DMS79 (cell line): ENCODE data around the gene SLC39A1.
"Not testable (repeated sequence)": the region's sequence is repeated elsewhere in the genome, so short reads cannot be mapped to it uniquely, and the experiment has no call there.

Source experiments
- DNase-seq: peaks from one replicate; lab custom pipeline; 2025; lab: John Stamatoyannopoulos, UW

SLC39A1 gene

DNA sequence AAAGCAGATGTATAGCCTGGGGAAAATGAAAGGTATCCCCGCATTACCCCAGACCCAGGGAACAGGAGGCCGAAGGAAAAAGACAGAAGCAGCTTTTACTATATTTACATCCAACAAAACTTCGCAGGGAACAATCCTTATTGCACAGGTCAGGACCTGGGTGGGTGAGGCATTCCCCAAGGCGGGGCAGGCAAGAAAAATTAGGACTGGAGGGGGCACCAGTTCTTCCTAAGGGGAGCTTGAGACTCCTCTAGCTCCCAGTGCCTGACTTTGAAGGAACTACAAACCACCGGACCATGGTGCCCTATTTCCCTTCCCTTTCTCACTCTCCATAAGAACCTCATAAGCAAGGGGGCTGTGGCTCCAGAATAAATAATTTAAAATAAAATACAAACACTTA, 33.9 kb downstream of the SLC39A1 start:
- no peak for DNase-seq

DNA sequence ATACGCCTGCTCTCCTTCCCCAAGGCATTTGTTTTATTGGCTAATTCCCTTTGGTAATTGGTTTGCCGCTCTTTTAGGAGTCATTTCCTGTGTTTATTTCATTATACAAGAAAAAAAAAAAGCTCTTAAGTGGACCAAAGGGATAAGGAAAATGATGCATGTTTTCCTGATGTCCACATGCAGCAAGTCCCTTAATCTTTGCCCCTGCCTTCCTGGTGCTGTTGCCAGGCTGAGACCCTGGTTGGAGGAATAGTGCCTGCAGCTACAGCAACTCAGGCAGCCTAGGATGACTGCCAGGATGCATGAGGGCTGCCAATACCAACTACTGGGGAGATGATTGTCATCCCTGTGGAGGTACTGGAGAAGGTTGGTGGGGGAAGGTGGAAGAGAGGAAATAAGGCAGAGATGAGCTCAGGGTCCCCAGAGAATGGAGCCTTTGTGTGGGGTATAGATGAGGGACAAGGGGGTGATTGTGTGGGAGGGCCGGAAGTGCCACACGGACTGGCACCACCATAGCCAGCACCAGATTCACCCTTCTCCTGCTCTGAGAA, 34.5 kb downstream of the SLC39A1 start:
- no peak for DNase-seq

DNA sequence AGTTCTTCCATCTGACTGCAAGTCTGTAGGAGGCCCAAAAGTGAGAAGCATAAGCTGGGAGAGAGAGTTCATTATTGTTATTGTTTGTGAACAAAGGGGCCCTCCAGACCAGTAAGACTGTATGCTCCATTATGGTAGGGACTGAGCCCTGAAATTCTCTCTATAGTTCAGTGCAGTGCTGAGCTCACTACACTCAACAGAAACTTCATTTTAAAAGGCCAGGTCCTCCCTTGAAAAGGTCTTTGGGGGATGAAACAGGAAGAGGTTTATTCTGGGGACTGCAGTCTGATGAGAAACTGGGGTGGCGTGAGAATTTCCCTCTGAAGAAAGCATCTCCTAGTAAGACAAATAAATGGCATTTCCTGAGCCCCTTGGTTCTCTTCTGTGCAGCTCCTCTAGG, 35.1 kb downstream of the SLC39A1 start:
- DNase-seq = no peak

DNA sequence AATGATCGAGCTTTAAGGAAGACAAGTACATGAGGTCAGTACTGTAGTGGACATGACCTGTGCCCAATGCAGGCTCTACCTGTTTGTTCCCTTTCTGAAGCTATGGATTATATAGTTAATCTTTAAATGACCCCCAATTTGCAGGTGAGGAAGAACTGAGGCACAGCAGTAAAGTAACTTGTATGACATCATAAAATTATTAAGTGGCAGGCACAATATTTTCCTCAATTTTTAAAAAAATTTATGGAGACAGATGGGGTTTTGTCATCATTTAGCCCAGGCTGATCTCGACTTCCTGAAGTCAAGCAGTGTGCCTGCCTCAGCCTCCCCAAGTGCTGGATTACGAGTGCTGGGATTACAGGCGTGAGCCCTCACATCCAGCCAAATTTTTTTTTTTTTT, 36.9 kb downstream of the SLC39A1 start:
- DNase-seq = no peak

DNA sequence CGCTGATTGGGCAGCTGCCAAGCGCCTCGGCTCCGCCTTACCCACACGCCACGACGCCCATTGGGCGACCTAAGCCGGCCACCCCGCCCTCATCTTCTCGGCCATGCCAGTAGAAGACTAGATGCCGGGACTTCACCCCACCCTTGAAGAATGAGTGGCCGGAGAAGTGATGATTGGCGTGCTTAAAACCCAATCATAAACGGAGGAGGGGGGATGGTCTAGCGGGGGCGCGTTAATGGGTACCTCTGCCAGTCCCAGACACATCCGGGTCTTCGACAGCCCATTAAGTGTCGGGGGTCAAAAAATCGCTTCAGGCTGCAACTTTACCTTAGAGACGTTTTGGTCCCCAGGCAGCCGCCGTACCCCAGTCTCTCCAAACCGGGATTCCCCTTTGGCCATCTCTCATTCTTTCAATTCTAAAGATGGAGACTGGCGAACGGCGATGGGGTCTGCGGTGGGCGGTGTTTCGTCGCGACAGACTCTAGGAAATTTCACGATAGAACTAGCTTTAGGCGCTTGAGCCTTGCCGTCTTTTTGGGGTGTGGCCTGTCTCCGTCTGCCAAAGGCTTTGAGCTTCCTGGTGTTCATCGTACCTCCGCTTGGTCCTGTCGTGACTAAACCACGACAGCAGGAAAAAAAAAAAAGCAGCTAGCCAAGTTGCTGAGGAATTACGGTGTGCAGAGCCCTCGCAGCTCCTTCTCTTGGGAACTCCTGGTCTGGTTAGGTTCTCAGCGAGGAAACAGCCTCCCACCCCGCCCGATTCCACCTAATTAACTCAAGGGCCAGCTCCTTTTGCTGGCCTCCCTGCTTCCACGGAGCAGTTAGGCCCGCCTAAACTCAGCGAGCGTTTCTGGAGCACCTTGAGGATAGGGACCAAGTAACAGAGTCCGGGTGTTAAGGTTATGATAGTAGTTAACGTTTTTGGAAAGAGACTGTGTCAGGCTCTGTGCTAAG, 40.1 kb downstream of the SLC39A1 start, which contains the start of gene GATAD2B:
Gene GATAD2B, minus strand, starts transcription at position 1 of the 954 bp plus-strand sequence. CDS start 94,625 bp downstream, outside the sequence.
- DNase-seq = peak; percentile 99

DNA sequence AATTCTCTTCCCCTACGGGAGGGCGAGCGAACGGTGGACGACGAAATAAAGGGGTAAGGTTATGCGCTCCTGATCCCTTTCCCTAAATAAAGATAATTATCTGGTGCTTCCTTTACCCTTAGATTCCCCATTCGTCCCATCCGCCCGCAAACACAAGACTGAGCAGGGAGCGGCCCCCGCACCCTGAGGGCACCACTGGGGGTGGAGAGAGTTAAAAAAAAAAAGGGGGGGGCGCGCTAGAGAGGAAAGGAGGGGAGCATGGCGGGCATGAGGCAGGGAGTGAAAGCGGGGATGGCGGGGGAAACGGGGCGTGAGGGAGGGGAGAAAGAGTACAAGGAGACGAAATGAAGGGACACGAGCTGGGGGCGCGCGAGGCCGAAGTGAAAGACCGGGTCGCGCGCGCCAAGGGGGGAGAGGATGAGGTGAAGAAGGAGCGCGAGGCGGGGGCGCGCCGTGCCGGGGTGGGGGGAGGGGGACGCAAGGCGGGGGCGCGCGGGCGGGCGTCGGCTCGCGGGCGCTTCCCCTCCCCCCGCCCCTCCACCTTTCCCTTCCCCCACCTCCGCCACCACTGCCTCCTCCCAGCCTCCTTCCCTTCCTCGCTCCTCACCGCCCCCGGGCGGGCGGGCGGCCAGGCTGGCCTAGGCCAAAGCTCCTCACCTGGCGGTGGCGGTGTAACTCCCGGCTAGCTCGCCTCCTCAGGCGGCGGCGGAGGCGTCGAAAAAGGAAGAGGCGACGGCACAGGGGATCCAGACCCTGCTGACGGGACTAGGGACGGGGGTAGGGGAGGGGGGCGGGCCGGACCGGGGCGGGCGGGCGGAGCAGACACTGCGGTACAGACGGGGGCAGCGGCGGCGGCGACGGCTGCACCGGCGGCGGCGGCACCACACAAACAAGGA, 41.0 kb downstream of the SLC39A1 start:
- no peak for DNase-seq

DNA sequence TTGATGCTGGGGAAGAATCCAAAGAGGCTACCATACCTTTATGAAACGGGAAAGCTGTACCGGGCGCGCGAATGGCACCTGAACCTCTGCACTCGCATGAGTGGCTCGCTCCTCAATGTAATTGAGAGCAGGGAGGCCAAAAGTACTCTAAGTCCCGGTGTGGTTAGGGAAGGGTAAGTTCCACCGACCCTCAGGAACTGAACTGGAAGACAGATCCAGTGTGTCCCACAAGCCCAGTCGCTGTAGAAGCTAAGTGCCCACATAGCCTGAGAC, 41.6 kb downstream of the SLC39A1 start:
- DNase-seq = no peak

DNA sequence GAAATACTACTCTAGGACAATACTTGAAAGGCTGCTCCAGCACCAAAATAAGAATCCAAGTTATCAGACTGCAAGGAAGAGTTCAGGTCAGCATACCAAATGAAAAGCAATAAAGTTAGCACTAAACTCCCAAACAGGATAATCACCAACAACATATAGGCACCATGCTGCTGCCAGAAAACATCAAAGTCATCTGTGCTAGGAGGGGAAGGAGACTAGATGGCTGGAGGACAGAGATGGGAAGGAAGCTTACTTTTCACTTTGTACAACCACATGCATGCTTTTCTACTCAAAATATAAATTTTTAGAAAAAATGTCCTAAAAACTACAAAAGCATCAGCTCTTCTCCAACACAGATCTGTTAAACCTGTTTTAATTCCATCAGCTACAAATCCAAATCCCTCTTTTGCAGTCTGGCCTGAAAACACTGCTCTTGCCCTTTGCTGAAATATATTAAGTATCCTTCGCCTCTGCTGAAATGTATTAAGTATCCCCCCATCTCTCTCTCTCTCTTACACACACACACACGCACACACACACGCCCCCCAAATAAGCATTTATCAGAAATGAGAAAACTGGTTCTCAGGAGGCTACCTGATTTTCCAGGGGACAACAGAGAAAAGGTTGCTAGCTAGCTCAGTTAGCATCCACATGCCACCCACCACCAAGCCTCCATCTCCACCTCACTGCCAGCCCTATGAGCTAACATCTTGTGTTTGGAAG, 42.1 kb downstream of the SLC39A1 start:
- no peak for DNase-seq

DNA sequence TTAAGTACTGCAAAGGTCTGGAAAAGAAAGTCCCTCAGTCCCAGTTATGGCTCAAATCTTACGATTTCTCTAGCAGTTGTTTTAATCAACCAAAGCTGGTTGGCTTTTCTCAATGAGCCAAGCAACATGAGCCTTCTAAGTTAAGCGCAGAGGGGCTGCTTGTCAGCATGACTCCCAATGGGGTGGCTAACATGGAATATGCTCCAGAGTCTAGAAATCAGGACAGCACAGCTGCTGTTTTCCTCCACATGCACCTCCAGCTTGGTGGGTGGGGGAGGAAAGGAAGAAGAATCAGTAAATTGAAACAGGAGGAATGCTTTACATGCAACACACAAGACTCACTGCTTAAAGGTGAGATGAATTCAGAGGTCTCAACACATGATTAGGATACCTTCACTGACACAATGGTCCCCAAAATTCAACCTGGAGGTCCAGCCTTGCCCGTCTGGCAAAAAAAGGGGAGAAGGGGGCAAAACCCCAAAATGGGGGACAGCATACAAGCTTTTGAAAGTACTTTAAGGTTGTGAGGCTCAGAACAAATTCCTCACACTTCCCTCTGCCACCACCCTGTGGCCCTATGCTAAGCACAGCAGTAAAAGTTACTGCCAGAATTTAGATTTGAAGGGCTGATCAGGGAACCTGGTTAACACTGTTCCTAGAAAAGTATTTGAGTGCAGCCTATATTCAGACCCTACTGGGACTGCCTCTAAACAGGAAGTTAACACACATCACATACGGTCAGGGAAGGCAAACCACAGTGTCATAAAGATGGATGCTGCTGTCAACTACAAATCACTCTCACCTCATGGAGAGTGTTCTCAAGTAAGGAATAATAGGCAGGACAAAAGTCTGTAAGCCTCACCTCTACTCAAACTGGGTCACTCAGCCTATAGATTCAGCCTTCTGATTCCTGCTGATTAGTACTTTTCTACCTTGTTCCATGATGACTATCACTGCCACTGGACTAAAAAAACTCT, 43.2 kb downstream of the SLC39A1 start:
- no peak for DNase-seq

DNA sequence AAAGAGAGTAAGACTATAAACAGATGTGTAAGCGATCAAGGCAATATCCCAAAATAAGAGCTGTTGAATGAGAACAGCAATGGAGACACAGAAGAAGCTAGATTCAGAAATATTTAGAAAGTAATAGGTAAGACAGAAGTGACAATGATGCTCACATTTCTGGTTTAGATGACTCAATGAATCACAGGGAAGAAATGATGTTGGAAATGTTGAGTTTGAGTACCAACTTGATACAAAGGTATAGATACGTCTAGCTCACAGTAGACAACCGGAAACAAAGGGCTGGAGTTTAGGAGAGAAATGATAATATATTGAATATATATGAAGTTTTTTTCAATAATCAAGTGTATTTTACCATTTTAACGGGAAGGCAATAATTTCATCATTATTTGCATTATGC, 47.0 kb downstream of the SLC39A1 start:
- no peak for DNase-seq

DNA sequence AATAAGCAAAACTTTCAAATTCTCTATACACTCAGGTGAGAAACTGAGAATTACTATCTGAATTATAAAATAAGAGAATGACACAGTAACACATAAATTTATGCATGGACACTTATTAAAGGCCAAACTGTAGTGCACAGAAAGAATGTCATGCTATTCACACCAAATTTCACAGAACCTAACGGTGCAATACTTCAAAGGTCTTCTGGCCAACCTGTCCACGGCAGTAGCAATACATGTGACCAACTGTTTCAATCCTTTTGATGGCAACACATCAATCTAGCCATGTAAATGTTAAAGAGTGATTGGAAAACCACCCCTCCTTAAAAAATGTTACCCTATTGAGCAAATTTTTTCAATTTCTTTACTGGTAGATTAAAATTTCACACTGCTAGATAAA, 51.0 kb downstream of the SLC39A1 start:
- DNase-seq = no peak

DNA sequence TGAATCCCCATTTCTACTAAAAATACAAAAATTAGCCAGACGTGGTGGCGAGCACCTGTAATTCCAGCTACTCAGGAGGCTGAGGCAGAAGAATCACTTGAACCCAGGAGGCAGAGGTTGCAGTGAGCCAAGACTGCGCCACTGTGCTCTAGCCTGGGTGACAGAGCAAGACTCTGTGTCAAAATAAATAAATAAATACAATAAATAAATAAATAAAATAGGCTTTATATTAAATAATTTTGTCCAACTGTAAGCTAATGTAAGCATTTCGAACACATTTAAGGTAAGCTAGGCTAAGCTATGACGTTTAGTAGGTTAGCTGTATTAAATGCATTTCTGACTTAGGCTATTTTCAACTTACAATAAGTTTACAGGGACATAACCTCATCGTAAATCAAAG, 52.8 kb downstream of the SLC39A1 start:
- DNase-seq = not testable (repeated sequence)
